A204.1 (cell line): Measurements from ENCODE around the gene HOXC5.

Experiments used
- FAIRE-seq: peaks from 2 replicates; lab custom pipeline; 2012; peaks lifted over from hg19 to GRCh38; lab: Jason Lieb, UNC

HOXC5 gene

DNA sequence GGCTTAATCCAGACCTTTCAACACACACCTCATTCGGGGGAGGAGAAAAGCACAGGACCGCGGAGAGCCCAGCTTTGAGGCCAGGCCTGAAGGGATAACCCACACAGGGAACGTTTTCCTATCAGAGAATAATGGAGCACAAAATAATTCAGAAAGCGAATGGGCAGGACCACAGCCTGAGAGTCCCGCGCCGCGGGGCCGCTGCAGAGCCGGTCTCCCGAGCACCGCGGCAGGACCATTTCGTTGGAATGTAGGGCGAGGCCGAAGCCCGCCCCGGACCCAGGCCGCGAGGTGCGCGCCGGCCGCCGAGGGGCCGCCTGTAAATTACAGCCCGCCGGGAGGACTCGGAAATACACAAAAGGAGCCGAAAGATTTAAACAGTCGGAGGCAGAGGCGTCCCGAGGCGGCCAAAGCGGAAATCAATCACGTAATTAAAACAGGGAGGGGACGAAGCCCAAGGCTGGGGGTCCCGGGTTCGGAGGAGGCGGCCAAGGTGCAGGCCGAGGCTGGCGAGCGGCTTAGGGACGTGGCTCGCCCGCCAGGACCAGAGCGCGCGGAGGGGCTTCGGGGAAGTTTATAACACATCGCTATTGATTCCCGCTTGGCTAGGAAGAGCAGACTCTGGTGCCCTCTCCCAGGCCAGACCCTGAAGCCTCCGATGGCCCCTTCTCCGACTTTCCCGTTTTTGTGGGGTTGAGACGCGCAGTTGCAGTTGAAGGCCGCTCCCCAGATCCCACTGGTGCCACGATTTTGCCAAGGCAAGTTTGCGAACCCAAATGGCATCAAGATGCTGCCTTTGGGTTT, 14.5 kb downstream of the HOXC5 start:
- FAIRE-seq, result no peak

DNA sequence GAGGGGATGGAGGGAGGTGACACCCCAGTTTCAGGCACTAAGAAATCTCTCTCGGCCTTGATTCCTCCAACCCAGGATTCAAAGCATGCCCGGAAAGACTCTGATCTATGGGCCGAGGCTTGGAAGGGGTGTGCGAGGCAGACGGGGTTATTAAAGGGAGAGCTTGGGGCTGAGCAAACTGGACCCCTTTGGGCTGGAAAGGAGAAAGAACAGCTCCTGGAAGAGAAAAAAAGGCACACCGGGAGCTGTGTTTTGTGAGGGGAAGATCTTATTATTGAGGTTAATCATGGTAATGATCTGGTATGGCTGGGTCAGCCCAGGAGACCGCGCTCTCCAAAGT, 15.1 kb downstream of the HOXC5 start:
- no peak for FAIRE-seq

DNA sequence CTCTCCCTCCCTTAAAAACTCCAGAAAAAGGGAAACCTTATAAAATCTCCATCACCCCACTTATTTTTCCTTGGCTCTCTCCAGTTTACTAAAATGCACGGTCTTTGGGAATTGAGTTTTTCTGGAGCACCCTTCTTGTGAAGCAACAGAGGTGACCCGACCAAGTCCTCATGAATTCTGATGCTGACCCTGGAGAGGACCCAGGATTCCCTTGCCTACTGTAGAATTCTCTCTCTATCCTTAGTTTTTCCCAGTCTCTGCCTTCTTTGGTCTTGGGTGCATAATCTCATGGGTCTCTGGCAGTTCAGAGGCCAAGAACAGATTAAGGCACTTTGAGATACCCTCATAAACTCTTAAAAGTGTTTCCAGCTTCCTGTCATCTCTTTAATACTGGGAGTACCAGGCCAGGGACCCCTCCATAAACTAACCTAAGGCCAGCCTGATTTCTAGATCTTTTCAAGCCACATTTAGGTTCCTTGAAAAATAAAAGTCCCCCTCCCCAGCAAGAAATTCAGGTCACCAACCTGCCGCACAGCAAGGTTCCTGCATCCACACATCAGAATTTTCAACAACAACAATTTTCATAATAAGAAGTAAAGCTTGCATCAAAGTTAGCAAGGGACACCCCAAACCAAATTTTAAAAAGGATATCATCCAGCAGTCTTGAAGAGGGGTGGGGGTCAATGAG, 15.7 kb downstream of the HOXC5 start:
- FAIRE-seq, result no peak

DNA sequence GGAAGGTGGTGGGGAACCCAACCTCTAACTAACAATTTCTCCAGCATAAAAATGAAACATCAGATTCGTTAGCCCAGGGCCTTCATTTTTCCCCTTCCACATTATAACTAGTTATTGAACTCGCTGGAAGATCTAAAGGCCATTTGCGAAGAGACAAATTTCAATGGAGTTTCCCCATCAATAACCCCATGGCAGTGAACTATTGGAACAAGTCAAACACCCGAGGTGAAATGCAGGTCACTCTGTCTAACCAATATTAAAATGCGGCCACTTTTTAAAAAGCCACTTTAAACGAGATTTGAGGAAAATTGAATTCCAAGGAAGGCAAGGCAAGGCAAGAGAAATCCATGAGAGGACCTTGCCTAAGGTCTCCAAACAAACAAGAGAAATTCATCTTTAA, 16.3 kb downstream of the HOXC5 start:
- FAIRE-seq, result no peak

DNA sequence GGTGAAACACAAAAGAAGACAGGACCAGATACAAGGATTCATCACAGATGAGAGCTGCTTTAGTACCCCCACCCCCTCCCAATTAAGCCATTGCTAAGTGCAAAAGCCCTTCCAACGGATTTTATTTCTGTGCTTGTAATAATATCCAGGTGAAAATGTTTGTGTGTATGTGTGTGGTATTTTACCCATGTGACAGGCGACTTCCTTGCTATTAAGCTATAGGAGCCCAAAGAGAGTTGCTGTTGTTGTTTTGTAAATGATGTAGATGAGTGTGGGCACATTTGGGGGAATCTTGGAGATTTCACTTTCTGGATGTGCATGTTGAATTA, 17.6 kb downstream of the HOXC5 start:
- no peak for FAIRE-seq

DNA sequence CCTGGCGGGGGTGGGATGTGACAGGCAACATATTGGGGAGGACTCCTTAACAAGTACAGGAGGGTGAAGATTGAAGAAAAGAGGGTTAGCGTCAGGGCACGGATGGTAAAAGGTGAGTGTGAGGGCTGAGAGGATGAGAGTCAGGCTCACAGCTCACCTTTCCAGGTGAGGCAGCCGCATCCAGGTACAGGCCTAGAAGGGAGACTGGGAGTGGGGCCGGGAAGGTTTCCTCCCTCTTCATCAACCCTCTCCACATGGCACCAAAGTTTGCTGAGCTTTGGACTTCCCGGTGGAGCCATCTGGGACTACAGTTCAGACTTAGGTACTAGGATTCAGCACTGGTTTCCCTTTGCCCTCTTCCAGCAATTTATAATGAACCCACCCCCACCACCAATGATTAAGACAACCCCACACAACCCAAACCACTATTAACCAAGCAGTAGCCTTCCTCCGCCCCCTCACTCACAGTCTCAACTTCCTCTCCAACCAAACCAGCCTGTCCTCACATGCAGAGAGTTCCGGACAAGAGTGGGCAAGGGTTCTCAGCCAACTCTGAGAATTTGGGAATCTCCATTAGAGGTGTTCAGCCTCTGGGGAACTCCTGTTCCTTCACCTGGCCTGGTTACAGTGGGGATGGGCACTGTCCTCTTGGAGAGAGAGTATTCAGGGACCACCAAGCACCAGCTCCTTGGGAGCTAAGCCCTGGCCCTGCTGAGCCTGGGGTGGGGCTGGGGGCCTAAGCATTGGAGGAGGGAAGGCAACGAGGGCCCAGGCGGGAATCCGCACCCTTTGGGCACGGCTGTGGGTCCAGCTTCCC, 18.4 kb downstream of the HOXC5 start:
- FAIRE-seq, result no peak

DNA sequence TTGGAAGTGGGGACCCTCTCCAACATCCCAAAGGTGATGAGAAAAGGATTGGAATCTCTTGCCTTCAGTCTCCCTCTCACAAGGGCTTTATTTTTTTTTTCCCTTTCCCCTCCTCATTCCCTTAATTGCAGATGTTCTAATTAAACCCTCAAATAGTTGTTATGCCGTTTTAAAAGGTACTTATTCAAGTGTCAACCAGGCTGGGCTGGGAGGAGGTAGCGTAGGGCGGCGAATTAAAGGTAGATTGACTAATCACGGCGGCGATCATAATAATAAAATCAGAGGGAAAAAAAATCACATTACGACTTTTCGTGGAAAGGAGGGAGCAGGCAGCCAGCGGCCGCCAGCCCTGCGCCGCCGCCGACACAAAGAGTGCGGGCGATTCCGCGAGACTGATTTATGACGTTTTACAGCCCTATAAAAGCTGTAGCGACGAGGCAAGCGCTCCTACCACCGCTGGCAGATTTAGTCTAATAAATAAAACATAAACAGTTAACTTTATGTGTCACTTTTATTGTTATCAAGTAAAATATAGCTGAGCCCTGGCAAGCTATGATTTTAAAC, 19.1 kb downstream of the HOXC5 start:
- FAIRE-seq, result no peak

DNA sequence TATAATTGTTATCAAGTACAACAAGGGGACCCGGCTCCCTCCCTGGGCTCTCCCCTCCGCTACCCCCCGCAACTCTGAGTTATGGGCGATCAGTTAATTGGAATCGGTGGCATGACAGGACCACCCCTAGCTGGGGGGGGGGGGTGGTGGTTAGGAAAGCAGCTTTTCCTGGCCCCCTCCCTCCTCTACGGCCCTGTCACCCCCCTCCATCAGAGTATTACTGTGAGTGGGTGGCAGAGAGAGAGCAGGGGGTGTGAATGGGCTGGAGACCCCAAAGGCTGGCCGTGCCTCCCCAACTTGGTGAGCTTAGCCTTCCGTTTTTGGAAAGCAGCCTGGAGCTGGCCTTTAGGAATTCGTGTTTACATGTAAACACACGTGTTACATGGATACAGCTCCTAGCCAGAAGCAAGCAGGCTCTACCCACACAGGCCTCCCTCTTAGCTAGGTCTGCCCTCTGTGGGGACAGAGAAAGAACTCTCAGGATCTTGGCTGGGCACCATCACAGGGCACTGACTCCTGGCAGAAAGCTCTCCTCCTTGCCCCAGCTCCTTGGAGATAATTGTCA, 19.7 kb downstream of the HOXC5 start:
- no peak for FAIRE-seq

DNA sequence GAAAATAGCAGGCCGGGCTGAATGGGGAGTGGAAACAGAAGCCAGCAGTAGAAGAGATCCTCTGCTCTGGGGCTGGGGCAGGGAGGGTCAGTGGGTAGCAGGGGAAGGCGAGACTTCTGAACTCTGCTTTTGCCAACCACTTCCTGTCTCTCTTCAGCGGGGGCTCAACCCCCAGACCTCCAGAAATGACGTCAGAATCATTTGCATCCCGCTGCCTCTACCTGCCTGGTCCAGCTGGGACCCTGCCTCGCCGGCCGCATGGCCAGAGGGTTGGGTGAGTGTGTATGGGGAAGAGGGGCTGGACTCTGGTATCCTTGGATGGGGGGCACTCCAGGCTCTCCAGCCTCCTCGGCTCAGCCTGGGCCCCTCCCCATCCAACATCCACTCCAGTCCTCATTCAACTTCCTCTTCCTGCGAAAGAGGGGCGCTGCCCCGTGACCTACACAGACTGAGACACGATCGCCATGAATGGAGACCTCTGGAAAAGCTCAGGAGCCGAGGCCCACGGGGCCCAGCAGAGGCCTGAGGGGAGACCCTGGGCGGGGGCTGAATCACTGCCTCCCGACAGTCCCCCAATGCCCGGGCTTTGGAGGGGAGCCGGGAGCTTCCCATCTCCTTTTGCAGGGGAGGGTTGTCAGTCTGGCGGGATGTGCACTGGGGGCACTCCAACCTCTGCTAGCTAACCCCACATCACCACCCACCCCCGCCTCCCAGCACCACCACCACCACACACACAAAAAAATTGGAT, 20.3 kb downstream of the HOXC5 start:
- no peak for FAIRE-seq

DNA sequence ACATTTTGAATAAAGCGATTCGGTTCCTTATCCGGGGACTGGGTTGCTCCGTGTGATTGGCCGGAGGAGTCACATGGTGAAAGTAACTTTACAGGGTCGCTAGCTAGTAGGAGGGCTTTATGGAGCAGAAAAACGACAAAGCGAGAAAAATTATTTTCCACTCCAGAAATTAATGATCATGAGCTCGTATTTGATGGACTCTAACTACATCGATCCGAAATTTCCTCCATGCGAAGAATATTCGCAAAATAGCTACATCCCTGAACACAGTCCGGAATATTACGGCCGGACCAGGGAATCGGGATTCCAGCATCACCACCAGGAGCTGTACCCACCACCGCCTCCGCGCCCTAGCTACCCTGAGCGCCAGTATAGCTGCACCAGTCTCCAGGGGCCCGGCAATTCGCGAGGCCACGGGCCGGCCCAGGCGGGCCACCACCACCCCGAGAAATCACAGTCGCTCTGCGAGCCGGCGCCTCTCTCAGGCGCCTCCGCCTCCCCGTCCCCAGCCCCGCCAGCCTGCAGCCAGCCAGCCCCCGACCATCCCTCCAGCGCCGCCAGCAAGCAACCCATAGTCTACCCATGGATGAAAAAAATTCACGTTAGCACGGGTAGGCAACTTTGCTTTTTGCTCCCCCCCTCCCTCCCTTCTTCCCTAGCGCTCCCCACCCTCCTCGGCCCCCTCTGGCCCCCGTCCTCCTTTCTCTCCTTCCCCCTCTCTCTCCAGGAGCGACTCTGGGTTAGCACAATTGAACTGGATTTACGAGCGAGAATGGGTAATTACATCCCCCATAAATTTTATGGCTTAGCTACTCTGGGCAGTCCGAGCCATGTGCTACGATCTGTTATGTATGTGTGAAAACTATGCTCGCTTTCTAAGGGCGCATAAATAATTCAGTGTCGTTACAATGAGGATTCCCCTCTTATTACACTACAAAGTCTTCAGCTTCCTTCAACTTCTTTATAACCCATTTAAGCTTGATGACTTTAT, 21.2 kb downstream of the HOXC5 start, which contains the start of gene HOXC4:
Gene HOXC4 (plus strand): TSS at position 85 of the 991 bp plus-strand sequence. CDS start 88 bp downstream, at position 173.
- peak; percentile 80 for FAIRE-seq

DNA sequence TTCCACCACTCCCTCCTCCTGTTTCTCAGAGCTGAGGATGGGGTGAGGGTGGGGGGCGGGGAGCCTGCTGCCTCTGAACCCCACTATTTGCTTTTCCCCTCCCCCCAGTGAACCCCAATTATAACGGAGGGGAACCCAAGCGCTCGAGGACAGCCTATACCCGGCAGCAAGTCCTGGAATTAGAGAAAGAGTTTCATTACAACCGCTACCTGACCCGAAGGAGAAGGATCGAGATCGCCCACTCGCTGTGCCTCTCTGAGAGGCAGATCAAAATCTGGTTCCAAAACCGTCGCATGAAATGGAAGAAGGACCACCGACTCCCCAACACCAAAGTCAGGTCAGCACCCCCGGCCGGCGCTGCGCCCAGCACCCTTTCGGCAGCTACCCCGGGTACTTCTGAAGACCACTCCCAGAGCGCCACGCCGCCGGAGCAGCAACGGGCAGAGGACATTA, 21.9 kb downstream of the HOXC5 start:
- FAIRE-seq, result no peak

DNA sequence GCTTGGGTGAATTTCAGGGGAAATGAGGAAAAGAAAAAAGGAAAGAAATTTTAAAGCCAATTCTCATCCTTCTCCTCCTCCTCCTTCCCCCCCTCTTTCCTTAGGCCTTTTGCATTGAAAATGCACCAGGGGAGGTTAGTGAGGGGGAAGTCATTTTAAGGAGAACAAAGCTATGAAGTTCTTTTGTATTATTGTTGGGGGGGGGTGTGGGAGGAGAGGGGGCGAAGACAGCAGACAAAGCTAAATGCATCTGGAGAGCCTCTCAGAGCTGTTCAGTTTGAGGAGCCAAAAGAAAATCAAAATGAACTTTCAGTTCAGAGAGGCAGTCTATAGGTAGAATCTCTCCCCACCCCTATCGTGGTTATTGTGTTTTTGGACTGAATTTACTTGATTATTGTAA, 22.7 kb downstream of the HOXC5 start:
- no peak for FAIRE-seq

DNA sequence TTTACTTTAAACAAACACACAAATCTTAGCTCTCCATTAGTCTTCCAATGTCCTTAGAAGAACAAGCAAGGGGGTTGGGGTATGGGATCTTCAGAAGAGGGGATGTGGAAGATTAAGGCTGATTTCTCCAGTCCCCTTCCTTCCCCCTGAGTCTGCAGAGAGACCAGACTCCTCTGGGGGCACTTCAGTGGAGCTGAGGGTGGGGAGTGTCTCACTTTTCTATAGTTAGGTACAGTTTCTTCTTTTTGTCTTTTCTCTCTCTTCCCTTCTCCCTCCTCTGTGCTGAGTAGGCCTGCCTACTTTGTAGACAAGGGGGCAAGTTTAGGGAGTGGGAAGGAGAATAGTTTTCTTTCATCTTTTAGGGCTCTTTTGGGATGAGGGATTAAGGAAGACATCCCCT, 23.3 kb downstream of the HOXC5 start:
- FAIRE-seq, result no peak

DNA sequence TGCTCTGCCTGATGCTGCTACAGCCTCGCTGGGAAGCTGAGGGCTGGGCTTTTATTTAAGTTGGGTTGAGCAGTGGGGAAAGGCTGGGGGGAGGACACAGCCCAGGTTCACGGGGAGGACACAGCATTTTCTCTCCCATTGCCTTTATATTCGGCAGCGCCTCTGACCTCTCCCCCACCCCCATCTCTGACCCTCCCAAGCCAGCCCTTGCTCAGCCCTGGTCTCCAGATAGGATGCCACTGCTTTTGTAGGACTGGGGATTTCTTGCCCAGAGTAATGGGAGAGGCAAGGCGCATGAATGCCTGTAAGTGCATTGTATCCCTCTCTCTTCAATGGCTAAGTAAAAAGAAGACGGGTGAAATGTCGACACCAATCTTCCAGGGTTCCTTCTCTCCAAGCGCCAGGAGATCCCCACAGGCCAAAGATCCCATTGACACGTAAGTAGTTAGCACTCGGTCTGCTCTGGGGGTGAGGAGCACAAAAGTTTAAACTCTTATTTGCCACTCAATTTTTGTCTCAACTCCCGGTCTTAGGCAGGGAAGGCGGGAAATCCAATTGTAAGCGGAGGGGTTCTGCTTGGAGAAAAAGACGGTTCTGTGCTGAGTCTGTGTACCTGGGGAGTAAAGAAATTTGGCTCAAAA, 25.4 kb downstream of the HOXC5 start:
- FAIRE-seq, result no peak

DNA sequence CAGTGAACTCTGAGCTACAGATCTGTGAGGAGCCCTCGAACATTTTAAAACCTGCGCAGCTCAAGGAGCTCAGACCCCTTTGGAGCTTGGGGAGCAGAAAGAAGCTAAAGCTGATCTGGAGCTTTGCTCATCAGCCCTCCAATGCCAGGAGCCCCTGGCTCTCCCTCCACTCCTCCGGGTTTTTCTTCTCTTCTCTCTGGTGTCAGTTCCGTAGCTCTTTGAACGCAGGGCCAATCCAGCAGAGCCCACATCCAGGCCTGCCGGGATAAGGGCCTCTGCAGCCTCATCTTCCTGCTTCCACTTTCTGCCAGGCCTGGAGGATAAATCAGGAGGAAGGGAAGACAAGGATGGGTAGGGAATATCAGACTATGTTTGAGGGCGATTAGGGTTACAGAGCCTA, 26.8 kb downstream of the HOXC5 start:
- no peak for FAIRE-seq

DNA sequence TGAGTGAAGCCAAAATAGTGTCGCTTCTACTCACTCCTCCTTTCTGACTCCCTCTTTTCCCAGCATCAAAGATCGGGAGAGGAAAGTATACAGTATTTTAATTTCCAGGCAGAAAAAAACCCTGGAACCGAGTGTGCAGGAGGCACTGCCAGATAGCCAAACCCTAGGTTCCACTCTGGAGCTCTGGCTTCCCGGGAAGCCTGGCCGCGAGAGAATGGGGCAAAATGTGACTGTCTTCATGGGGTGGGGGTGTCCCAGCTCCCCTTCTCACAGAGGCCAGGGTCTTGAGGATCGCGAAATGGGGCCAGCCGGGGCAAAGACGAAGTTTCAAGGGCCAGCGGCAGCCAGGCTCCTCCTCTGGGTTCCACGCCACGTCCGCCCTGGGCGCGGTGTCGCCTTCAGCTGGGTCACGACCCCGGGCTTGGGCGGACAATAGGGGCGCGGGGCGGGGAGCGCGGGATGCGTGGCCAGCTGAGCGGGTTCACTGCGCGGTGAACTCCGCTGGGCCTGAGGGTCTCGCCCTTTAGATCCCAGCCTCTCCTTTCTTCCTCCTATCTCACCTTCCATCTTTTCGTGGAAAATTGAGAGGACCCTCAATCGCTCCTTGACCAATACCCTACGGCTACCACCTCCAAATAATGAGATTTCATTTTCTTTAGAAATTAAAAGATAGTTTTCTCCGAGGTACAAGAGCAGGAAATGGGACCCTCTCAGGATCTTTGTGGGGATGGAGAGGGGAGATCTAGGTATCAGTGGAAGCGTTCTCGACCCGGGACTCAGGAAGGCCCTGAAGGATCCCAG, 27.5 kb downstream of the HOXC5 start:
- FAIRE-seq, result no peak

DNA sequence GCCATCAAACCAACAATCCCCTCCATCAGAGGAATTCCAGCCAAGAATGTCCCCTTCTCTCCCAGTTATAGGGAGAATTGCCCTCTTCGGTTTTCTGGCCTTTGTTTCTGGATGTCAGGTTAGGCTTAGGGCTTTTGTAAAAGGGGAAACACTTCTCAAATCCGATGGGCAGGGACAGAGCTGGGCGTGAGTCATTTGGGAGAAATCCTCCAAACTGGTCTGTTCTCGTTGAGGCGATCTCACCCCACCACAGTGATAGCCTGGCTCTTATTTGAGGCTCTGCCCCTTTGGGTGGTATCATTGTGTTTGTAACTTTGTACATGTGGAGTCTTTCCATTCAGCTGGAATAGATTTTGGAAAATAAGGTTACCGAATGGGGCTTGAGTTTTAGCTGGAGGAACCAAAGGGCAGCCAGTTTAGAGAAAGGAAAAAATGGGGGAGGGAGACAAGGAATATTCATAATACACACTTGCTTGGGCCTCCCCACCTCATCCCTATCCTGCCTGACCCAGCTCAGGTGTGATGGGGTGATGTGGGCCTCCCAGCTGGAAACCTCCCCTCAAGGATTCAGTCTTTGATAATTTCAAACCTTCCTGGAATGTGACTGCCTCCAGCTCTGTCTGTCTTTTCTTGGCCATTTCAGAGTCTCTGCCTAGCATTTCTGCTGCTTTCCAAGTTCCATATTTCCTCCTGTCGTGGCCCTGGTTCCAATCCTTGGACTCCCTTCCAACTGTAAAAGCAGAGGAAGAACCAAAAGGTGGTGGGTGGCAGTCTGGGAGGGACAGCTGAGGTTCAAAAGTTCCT, 28.3 kb downstream of the HOXC5 start:
- FAIRE-seq, result no peak

DNA sequence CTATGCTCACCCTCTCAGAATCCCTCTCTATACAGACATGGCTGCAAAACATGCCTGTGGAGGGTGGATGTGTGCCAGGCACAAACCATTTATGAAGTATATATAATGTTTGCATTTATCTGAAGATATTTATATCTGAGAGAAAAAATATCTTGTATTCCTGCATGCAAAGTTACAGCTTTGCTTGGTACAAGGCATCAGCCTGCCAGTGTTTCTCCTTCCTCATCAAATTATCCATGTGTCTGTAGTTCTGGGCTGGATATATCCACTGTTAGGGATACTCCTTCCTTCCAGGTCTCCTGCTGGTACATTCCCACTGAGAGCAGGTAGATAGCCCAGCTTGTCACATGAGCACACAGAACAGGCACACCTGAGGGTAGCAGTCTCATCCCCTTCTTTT, 32.8 kb downstream of the HOXC5 start:
- FAIRE-seq, result no peak
